ENCODE measurements around the gene CKB.

The CKB gene

DNA sequence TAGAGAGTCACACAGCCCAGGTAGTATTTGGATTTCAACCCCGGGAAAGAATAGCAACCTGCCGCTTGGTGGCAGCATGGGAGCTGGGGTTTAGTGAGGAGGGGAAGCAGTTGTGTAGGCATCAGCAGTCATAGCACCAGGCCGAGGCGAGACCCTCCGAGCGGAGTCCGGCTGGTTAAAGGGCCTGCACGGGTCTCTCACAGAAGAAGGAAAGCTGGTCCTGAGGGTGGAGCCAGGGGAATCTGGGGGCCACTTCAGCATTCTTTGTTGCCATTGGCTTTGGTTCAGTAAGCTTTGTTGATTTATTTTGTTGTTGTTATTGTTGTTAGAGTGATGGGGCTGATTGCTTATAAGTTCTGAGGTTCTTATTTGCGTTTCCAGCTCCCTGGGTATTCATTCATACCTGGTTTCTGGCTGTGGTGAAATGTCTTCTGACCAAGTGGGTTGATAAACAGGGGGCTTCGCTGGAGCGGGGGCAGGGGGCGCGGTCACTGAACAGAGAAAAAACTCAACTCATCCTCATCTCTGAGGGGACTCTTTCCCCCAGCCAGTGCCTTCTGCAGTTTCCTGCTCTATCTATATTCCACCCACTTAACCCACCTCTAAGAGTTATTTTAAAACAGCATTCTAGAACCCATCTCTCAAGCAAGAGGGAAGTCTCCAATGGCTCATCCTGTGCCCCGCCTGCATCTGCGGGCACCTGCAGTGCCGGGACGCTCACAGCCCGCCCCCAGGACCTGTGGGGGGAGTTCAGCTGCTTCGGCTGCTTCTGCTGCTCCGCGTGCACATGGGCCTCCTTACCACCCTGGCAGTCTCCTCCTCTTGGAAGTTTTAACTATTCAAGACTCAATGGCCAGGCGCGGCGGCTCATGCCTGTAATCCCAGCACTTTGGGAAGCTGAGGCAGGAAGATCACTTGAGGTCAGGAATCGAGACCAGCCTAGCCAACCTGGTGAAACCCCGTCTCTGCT, 11.6 kb downstream of the CKB start:
- DNase-seq = no peak

GRCh38 chr14:103509864-103510723, 12.5 kb downstream of the CKB start:
- DNase-seq = no peak

GRCh38 chr14:103508521-103509329, 13.9 kb downstream of the CKB start:
- no peak for DNase-seq

DNA sequence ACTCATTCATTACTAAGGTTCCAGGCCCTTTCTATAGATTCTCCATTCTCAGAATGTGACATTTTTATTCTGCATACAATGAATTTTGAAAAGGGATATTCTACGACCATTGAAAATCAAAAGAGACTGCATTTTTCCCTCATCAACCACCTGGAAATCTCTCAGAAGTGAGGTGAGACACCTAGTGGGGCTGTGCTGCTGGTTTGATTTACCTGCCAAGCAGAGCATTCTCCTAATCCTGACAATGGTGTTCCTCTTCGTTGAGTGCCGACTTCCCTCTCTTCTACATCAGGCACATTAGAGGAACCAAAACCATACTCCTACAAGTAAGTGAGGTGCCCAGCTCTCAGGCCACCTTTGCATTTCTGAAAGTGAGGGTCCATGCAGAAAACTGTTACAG, 14.9 kb downstream of the CKB start:
- DNase-seq = no peak

DNA sequence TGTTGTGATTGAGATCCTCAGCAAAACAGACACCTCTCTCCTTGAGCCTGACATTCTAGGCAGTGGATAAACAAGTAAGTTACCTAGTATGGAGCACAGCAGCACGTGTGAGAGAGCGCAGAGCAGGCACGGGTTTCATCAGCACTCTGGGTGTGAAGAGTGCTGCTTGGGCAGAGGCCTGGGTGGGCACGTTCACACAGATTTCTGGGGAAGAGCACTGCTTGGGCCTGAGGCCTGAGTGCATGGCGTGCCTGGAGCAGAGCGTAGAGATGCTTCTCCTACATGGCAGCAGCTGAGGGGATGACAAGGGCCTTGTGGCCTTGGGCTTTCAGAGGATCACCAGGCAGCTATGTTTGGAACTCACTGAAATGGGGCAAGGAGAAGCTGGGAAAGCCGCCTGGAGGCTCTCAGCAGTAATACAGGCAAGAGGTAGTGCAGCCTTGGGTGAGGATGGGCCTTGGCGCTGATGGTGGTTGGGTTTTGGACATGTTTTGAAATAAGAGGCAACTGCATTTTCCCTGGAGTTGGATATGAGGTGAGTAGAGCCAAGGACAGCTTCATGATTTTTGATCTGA, 17.6 kb downstream of the CKB start:
- DNase-seq = no peak

DNA sequence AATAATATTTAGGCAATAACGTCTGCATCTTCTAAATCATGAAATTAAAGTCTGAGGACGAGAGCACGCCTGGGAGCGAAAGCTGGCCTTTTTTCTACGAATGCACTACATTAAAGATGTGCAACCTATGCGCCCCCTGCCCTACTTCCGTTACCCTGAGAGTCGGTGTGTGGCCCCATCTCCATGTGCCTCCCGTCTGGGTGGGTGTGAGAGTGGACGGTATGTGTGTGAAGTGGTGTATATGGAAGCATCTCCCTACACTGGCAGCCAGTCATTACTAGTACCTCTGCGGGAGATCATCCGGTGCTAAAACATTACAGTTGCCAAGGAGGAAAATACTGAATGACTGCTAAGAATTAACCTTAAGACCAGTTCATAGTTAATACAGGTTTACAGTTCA, 19.3 kb downstream of the CKB start:
- DNase-seq = no peak

DNA sequence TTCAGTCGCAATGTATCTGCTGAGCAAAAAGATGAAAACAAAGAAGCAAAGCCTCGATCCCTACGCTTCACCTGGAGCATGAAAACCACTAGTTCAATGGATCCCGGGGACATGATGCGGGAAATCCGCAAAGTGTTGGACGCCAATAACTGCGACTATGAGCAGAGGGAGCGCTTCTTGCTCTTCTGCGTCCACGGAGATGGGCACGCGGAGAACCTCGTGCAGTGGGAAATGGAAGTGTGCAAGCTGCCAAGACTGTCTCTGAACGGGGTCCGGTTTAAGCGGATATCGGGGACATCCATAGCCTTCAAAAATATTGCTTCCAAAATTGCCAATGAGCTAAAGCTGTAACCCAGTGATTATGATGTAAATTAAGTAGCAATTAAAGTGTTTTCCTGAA, 19.8 kb downstream of the CKB start:
- DNase-seq = no peak

- no peak for DNase-seq
These were observed 20.5 kb downstream of the CKB start for GRCh38 chr14:103501921-103502669.

DNA sequence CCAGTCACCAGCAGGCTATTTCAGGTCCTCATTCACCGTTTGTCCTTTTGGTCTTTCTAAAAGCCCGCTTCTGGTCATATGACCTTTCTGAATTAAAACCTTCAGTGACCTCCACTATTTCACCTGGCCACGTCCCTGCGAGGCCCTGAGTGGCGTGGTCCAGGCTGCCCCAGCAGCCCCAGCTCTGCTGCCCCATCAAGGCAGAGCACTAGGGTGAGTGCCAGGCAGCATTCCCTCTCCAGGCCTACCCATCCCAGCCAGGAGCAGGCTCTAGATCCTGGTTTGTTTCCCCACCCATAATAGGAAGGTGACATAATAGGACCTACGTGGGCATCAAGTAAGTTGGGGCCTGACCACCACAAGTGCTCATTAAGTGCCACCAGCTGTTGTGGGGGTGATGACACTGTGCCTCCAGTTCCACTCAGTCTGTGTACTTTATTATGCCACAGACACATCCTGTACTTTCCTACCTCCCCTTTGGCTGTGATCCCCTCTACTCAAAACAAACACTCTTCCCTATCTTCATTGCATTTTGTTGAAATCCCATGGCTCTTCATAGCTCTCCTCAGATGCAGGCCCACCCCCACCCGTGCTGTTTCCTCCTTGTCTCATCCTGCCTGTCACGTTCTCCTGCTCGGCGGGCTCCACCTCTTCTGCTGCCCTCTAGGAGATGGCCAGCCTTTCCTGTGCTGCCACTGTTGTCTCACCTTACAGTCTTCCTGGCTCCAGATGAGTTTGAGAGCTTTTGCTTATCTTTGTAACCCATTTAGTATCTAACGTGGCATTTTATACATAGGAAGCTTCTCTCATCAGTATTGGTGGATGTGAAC, 21.4 kb downstream of the CKB start:
- DNase-seq = no peak

DNA sequence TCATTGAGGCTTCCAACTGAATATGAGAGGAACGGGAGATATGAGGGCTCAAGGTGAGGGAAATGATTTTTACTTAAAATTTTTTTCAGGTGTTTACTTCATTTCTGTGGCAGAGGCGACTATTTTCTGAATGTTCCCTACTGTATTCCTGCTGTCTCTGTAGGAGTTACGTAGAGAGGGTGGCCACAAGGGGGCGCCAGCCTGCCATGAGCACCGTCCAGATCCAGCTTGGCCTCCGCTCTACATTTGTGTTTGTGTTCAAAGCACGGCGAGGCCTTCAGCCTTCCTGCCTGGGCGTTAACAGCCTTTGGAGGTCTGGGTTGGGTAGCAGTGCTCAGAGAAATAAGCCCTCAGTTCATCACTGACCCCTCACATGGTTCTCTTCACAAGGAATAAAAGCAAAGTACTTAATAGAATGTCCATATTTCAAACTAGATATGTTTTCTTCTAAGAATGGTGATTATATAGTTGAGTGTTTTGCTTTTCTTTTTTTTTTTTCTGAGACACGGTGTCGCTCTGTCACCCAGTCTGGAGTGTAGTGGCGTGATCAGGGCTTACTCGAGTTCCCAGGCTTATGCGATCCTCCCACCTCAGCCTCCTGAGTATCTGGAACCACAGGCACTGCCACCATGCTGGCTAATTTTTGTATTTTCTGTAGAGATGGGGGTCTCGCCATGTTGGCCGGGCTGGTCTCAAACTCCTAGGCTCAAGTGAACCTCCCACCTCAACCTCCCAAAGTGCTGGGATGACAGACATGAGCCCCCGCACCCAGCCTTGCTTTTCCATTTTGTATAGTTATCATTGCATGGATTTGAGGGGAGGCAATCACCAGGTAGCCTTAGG, 22.3 kb downstream of the CKB start:
- DNase-seq = no peak

DNA sequence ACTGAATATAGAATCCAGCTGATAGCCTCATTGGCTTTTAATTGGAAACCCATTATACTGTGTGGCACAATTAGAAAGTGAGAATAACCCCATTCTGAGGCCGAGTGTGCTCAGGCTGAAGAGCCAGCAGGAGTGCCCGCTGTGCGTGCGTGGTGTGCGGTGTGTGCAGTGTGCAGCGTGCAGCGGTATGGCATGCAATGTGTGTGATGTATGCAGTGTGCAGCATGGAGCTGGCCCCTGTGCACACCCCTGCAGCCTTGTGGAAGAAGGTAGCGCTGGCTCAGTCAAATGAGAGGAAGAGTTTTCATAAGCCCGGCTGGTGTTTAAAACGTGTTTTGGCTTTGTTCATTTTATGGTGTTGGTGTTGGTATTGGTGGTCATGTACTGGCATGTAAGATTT, 22.9 kb downstream of the CKB start:
- no peak for DNase-seq

GRCh38 chr14:103496776-103497175, 25.9 kb downstream of the CKB start:
- no peak for DNase-seq

DNA sequence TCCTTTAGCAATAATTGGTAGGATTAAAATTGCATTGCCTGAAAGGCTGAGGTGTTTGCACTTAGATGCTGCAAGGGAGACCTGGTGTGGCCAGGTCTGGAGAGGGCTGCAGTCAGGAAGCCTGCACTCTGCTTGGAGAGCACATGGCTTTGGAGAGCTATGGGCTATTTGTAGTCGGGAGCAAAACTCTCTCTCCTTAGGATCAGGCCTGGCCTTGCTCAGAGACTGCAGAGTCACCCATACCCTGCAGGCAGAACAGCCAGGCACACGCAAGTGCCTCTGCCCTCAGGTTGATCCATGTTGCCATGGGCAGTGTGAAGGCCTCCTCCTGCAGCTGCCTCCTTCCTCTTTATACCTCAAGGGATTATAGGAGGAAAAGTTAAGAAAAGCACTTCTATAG, 26.8 kb downstream of the CKB start:
- no peak for DNase-seq

- no peak for DNase-seq
These were observed 30.3 kb downstream of the CKB start for GRCh38 chr14:103492156-103492925.

- DNase-seq = no peak
These were observed 30.9 kb downstream of the CKB start for GRCh38 chr14:103491691-103492090.

DNA sequence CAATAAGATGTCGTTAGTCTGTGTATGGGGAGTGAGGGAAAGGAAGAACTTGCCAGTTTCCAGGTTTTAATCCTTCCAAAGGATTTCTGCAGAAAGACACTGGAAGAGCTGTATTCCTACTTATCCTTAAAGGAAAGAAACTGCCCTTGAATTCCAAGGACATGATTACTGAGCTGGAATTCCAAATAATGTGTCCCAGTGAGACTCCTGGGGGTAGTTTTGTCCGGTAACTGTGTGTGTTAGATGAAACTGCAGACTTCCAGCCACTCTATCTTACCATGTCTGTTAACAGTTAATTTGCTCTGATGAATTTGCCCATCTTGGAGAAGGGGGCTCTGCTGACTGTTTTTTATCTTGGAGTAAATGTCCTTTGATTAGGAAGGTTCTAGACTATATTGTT, 33.0 kb downstream of the CKB start:
- no peak for DNase-seq

- DNase-seq = no peak
These were observed 33.7 kb downstream of the CKB start for GRCh38 chr14:103488960-103489359.

DNA sequence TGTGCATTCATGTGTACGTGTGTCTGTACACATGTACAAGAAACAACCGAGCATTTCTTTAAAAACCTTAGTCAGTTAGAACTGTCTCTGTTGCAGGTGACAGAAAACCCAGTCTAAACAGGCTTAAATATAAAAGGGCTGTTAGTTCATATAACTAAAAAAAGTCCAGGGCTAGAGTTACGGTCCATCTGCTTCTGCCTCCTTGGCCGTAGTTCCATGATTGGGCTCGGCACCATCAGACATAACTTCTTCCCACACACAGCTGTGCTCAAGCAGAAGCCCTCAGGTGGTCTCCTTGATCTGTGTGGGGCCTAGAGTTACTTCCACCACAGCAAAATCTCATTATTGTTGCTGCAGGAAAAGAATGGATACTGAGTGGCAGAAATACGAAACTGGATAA, 34.6 kb downstream of the CKB start:
- DNase-seq = no peak

- DNase-seq = no peak
These were observed 37.1 kb downstream of the CKB start for GRCh38 chr14:103485504-103485903.

All from GF-D8 (cell line).